B cell (primary cell): Measurements from ENCODE around the gene ZIC5.

Source experiments
- CTCF ChIP-seq: fragments of 200-600 bp; IDR thresholded peaks from one replicate; pipeline ENCODE4 v1.8.0; 2022; ENCODE audit warnings: antibody characterized with exemption, mild to moderate bottlenecking
- EZH2 ChIP-seq: IDR thresholded peaks from 2 replicates; pipeline ENCODE4 v1.6.1; 2012; ENCODE audit warnings: borderline replicate concordance, low read depth, mild to moderate bottlenecking, moderate library complexity, low read length; ENCODE audit not compliant: insufficient read depth, poor library complexity, severe bottlenecking

- TF ChIP-seq CTCF (no peak), EZH2 (no peak)
Observed at GRCh38 chr13:99953138-99953755, 18.3 kb downstream of the ZIC5 start.
